ENCODE data around the gene CDK5RAP1. TPM values are rescaled to one million over a fixed set of nuclear protein-coding genes. Genes with fewer than 3 reads are reported as not detected.

CDK5RAP1 gene
- total and polyA plus RNA-seq, 2 of the 8 experiments (the other 6 are each of a cell fraction or from before 2014, with no cell fraction given): 37.8 to 46.6 TPM

DNA sequence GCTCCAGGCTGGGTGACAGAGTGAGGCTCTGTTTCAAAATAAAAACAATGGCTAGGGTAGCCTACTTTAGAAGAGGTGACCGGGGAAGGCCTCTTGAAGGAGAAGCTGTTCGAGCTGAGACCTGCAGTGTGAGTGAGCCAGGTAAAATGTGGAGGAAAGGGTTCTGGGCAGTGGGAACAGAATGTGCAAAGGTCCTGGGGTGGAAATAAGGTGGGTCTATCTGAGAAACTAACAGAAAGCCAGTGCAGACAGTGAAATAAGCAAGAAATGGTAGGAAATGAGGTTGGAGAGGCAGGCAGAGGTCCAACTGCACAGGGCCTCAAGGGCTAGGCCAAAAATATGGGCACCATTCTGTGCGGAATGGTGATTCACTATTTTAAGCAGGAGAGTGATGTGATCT, 64.9 kb downstream of the CDK5RAP1 start:
- Histone ChIP-seq H3K4me2 (ENCODE audit: insufficient read depth in 1 of 2, low read depth in 2 of 2, low read length in 2 of 2) (no peak overlapping the region), H3K36me3 (ENCODE audit: control insufficient read depth in 2 of 4, insufficient read depth in 4 of 4, low read length in 3 of 4) (no peaks in the 10 kb centered on the region), H3K79me2 (ENCODE audit: control insufficient read depth in 1 of 2, insufficient read depth in 2 of 2, low read length in 2 of 2) (no peaks in the 10 kb centered on the region), H2BK15ac (ENCODE audit: low read length) (no peak overlapping the region), H2AK5ac (ENCODE audit: low read depth, low read length) (no peak overlapping the region), H2BK20ac (ENCODE audit: low read length) (no peak overlapping the region), H3K23me2 (ENCODE audit: low read depth, low read length) (peaks cover 6% of the 10 kb centered on the region; the same call in 1 of the 2 replicates), H3K4me1 (replicated peaks in 1 of 4; ENCODE audit: control insufficient read depth in 3 of 4, insufficient read depth in 4 of 4, low read length in 3 of 4) (no peaks in the 10 kb centered on the region; a peak in 1 of 7 replicates), H2AFZ (ENCODE audit: low read length) (no peak overlapping the region), H2BK12ac (ENCODE audit: low read depth, low read length) (no peak overlapping the region), H3K18ac (ENCODE audit: extremely low read depth, low read length) (no peak overlapping the region), H3K9me3 (ENCODE audit: insufficient read depth in 2 of 2, low read depth in 1 of 2, low read length in 1 of 2) (no peaks in the 10 kb centered on the region), H3K79me1 (ENCODE audit: low read depth, low read length) (no peaks in the 10 kb centered on the region), H4K5ac (ENCODE audit: insufficient read length, low read depth, low read length) (no peak overlapping the region), H4K8ac (ENCODE audit: extremely low read depth, insufficient read depth, low read length) (no peak overlapping the region), H3K27ac (ENCODE audit: low read depth, low read length) (no peak overlapping the region), H4K91ac (replicated peaks; ENCODE audit: insufficient read length, low read length) (no peak overlapping the region), H3K4ac (replicated peaks; ENCODE audit: insufficient read length, low read depth, low read length) (no peak overlapping the region), H3K9ac (replicated peaks in 1 of 4; ENCODE audit: extremely low read depth in 1 of 4, low read depth in 3 of 4, low read length in 3 of 4) (no peak overlapping the region), H3K4me3 (ENCODE audit: extremely low read depth in 1 of 4, insufficient read depth in 2 of 4, low read depth in 3 of 4, low read length in 4 of 4) (no peak overlapping the region), H3K23ac (ENCODE audit: insufficient read length) (no peak overlapping the region), H3K14ac (ENCODE audit: insufficient read length) (no peak overlapping the region), H2BK120ac (replicated peaks; ENCODE audit: low read depth, low read length) (no peak overlapping the region), H3K27me3 (replicated peaks in 1 of 4; ENCODE audit: control insufficient read depth in 3 of 4, extremely low read depth in 1 of 4, insufficient read depth in 3 of 4, low read length in 3 of 4) (no peaks in the 10 kb centered on the region), H3K56ac (replicated peaks; ENCODE audit: insufficient read length, low read depth, low read length) (no peak overlapping the region), H4K20me1 (replicated peaks in 1 of 2; ENCODE audit: control insufficient read depth in 1 of 2, insufficient read depth in 2 of 2, low read length in 2 of 2) (peaks cover 0 to 2% of the 10 kb centered on the region in 2 experiments), H2BK5ac (ENCODE audit: low read depth, low read length) (no peak overlapping the region)
- DNase-seq (ENCODE audit: low read depth in 1 of 2, low spot score in 2 of 2) (no peak), FAIRE-seq (no peak)
- POLR2A ChIA-PET (ENCODE audit: partially characterized antibody): no interaction called here
- 95% methylated on average over 3 of the region's 3 CpGs; no CpG with 5 or more reads in 1 of the 2 experiments for WGBS, 2 experiments (ENCODE audit: extremely low coverage in 1 of 2, insufficient coverage in 1 of 2, insufficient read length in 1 of 2, insufficient replicate concordance in 2 of 2, low coverage in 1 of 2, low lambda C conversion rate in 2 of 2, missing lambda C conversion rate in 1 of 2)
- CTCF ChIA-PET (ENCODE audit: partially characterized antibody): interaction anchor here (1.0 to 1.4 kb wide), 2 partner anchors 9 to 121 kb away, joined by 3 read pairs; no protein-coding TSS in a partner anchor
- TF ChIP-seq KDM1A (IDR thresholded peaks at IDR 0.05; ENCODE audit: borderline replicate concordance, low read length): 0 out of 2 replicates have a peak, but pooled peaks have one; percentile 18
- no peak for TF ChIP-seq RXRA (IDR thresholded peaks at IDR 0.05; ENCODE audit: insufficient read depth, low read depth, low read length)
- TF ChIP-seq NRF1 (IDR thresholded peaks at IDR 0.05; ENCODE audit: low read depth, low read length): no peak

All from H1 (cell line).